Parathyroid adenoma (tissue), 2 donors: ENCODE measurements around the gene LGI4.
A peak's percentile ranks its signal among the peaks of the same experiment; 100 is the strongest.

Experiments used
- H2AFZ ChIP-seq: fragments of 300-600 bp; sonication (generic); one replicate; pipeline ENCODE4 v1.7.0; 2017; ENCODE audit warnings: antibody characterized with exemption, mild to moderate bottlenecking
- H3K27ac ChIP-seq: fragments of 300-600 bp; sonication (generic); one replicate; pipeline ENCODE4 v1.7.0; 2017
- H3K27me3 ChIP-seq: fragments of 300-600 bp; sonication (generic); one replicate; pipeline ENCODE4 v1.7.0; 2017; ENCODE audit warnings: low read length; ENCODE audit not compliant: control insufficient read depth, insufficient read depth
- H3K36me3 ChIP-seq: fragments of 300-600 bp; sonication (generic); one replicate; pipeline ENCODE4 v1.7.0; 2017; ENCODE audit warnings: low read length; ENCODE audit not compliant: control insufficient read depth, insufficient read depth
- H3K4me1 ChIP-seq: fragments of 300-600 bp; sonication (generic); one replicate; pipeline ENCODE4 v1.7.0; 2017; ENCODE audit warnings: control low read depth
- H3K4me2 ChIP-seq: fragments of 300-600 bp; sonication (generic); one replicate; pipeline ENCODE4 v1.7.0; 2017; ENCODE audit warnings: low read length
- H3K4me3 ChIP-seq: fragments of 300-600 bp; sonication (generic); one replicate; pipeline ENCODE4 v1.7.0; 2017; ENCODE audit warnings: low read depth, low read length
- H3K79me2 ChIP-seq: fragments of 300-600 bp; sonication (generic); one replicate; pipeline ENCODE4 v1.7.0; 2017; ENCODE audit warnings: control low read depth
- H3K9ac ChIP-seq: fragments of 300-600 bp; sonication (generic); one replicate; pipeline ENCODE4 v1.7.0; 2017; ENCODE audit warnings: mild to moderate bottlenecking
- H3K9me3 ChIP-seq: fragments of 300-600 bp; sonication (generic); one replicate; pipeline ENCODE4 v1.7.0; 2017; ENCODE audit warnings: low read length; ENCODE audit not compliant: control insufficient read depth
- TF ChIP-seq, protein P1 (sequence below): fragments of 300-600 bp; sonication (generic); IDR thresholded peaks from one replicate; pipeline ENCODE4 v1.7.0; 2017; ENCODE audit warnings: antibody characterized with exemption, mild to moderate bottlenecking
- donor health status: primary hyperparathyroidism.

LGI4 gene

DNA sequence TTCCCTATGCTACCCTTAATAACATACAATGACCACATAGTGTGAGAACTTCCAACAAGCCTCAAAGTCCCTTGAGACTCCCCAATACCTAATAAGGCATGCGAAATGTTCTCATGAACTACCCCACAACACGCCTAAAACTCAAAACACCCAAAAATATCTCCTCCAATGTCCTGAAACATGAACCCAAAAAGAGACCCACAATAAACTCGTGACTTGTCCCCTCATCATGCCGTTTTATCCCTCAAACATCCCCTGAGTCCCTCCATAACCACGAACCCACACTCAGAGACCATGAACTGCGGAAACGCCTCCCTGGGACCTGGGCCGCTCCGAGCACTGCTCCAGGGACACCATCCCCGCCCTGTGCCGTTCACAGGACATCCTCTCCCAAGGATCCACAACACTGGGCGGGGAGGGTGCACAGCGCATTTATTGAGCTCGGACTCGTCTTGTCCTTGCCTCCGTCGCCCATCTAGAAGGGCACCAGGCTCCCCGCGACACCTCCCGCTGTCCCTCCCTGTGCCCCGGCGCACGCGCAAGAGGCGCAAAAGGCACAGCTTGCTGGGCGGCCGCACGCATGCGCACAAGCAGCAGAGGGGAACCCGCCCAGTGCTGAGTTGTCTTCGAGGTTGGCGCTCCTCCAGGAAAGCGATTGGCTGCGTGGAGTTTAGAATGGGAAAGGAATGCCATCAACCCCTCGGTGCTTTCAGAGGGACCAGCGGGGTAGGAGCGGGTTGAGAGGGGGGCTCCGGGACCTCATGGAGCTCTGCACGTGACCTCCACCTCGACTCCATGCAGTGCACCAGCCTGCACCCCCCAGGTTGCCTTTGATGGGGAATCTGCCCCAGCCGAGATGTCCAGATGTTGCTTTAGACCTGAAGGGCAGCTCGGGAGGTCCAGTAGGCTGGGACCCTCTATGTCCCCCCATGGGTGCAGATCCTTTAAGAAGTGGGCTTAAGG lies 10.5 kb downstream of the LGI4 start:
- H3K36me3 ChIP-seq: no peaks in the 10 kb centered on the region
- H3K4me2 ChIP-seq: peak overlapping the region; percentile 75
- H2AFZ ChIP-seq: peak overlapping the region; percentile 100
- peak overlapping the region; percentile 52 for H3K4me3 ChIP-seq
- H3K27me3 ChIP-seq: no peaks in the 10 kb centered on the region
- H3K4me1 ChIP-seq: peaks cover 10% of the 10 kb centered on the region
- H3K79me2 ChIP-seq: no peaks in the 10 kb centered on the region
- H3K27ac ChIP-seq: peak overlapping the region; percentile 70
- TF ChIP-seq, protein P1, sequence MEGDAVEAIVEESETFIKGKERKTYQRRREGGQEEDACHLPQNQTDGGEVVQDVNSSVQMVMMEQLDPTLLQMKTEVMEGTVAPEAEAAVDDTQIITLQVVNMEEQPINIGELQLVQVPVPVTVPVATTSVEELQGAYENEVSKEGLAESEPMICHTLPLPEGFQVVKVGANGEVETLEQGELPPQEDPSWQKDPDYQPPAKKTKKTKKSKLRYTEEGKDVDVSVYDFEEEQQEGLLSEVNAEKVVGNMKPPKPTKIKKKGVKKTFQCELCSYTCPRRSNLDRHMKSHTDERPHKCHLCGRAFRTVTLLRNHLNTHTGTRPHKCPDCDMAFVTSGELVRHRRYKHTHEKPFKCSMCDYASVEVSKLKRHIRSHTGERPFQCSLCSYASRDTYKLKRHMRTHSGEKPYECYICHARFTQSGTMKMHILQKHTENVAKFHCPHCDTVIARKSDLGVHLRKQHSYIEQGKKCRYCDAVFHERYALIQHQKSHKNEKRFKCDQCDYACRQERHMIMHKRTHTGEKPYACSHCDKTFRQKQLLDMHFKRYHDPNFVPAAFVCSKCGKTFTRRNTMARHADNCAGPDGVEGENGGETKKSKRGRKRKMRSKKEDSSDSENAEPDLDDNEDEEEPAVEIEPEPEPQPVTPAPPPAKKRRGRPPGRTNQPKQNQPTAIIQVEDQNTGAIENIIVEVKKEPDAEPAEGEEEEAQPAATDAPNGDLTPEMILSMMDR: no peak
- no peaks in the 10 kb centered on the region for H3K9me3 ChIP-seq
- no peak overlapping the region for H3K9ac ChIP-seq

DNA sequence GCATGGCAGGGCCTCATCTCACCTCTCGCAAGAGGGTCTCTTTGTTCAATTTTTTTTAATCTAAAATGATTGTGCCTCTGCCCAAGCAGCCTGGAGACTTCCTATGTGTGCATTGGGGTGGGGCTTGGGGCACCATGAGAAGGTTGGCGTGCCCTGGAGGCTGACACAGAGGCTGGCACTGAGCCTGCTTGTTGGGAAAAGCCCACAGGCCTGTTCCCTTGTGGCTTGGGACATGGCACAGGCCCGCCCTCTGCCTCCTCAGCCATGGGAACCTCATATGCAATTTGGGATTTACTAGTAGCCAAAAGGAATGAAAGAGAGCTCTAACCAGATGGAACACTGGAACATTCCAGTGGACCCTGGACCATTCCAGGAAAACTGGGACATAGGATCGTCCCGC lies 11.3 kb downstream of the LGI4 start:
- Histone ChIP-seq H2AFZ (peak overlapping the region; percentile 100), H3K79me2 (no peaks in the 10 kb centered on the region), H3K9ac (no peak overlapping the region), H3K4me1 (peaks cover 10% of the 10 kb centered on the region), H3K4me2 (no peak overlapping the region), H3K27ac (peak overlapping the region; percentile 29), H3K36me3 (no peaks in the 10 kb centered on the region), H3K27me3 (no peaks in the 10 kb centered on the region), H3K4me3 (no peak overlapping the region), H3K9me3 (no peaks in the 10 kb centered on the region)
- TF ChIP-seq, protein P1: no peak

DNA sequence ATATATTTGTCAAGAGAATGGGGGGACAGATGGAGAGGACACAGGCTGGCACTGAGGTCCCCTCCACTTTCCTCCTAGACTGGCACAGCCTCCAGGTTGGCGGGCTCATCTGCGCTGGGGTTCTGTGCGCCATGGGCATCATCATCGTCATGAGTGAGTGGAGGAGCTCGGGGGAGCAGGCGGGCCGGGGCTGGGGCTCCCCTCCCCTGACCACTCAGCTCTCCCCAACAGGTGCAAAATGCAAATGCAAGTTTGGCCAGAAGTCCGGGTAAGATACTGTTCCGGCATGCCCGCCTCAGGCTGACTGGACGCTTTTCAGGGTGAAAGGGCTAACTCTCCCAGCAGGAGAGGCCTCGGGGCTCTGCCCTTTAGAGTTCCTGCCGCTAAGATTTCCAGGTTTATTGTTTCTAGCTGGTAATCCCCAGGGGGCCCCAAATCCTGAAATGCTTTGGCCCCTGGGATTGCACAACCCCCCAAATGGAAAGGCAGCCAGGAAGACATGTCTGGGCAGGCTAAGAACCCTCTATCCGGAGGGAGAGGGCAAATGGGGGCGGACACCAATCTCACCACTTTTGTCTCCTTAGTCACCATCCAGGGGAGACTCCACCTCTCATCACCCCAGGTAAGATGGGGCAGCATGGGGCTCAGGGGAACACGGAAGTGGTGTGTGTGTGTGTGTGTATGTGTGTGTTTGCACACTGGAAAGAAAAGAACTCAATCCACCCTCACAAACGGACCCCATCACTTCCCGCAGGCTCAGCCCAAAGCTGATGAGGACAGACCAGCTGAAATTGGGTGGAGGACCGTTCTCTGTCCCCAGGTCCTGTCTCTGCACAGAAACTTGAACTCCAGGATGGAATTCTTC lies 11.9 kb downstream of the LGI4 start:
- no peak overlapping the region for H3K9ac ChIP-seq
- H3K79me2 ChIP-seq: no peaks in the 10 kb centered on the region
- no peak overlapping the region for H3K4me2 ChIP-seq
- TF ChIP-seq, protein P1: no peak
- H3K27me3 ChIP-seq: no peaks in the 10 kb centered on the region
- no peak overlapping the region for H3K4me3 ChIP-seq
- peak overlapping the region; percentile 29 for H3K27ac ChIP-seq
- no peaks in the 10 kb centered on the region for H3K9me3 ChIP-seq
- peaks cover 10% of the 10 kb centered on the region for H3K4me1 ChIP-seq
- no peak overlapping the region for H2AFZ ChIP-seq
- no peaks in the 10 kb centered on the region for H3K36me3 ChIP-seq

DNA sequence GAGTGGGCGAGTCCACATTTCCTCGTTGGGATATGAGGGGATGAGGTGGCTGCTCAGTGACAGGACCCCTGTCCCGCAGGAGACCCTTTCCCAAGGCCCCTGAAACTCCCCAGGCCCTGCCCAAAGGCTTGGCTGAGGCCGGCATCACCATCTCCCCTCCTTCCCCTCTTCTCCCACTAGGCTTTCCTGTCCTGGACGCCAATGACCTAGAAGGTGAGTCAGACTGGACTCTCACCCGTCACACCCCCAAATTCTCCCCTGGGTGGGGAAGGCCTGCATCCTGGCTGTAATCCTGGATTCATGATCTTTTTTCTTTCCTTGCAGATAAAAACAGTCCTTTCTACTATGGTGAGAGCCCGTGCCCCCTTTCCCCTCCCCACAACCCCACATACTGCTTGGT lies 14.0 kb downstream of the LGI4 start:
- Histone ChIP-seq H3K27me3 (no peaks in the 10 kb centered on the region), H3K4me2 (no peak overlapping the region), H3K9ac (no peak overlapping the region), H3K4me1 (peaks cover 10% of the 10 kb centered on the region), H3K79me2 (no peaks in the 10 kb centered on the region), H3K36me3 (no peaks in the 10 kb centered on the region), H2AFZ (no peak overlapping the region), H3K27ac (no peak overlapping the region), H3K9me3 (no peaks in the 10 kb centered on the region), H3K4me3 (no peak overlapping the region)
- TF ChIP-seq, protein P1: no peak
